Hepatocyte (in vitro differentiated cells): ENCODE results near the gene DAB2.

Experiments
- CTCF ChIP-seq: fragments of 200-600 bp; sonication (generic); IDR thresholded peaks from 2 replicates; pipeline ENCODE4 v1.5.1; 2016; ENCODE audit warnings: antibody characterized with exemption, mild to moderate bottlenecking; ENCODE audit not compliant: poor library complexity
- EZH2 ChIP-seq: fragments of 200-600 bp; sonication (generic); IDR thresholded peaks from 2 replicates; pipeline ENCODE4 v1.6.1; 2016; ENCODE audit warnings: antibody characterized with exemption, mild to moderate bottlenecking, borderline replicate concordance
- EZH2phosphoT487 ChIP-seq: fragments of 200-600 bp; sonication (generic); IDR thresholded peaks from one replicate; pipeline ENCODE4 v1.6.1; 2018; ENCODE audit warnings: antibody characterized with exemption, mild to moderate bottlenecking, low read depth, moderate library complexity; ENCODE audit not compliant: unreplicated experiment, severe bottlenecking

- TF ChIP-seq EZH2phosphoT487, result no peak
- no peak for TF ChIP-seq CTCF
- TF ChIP-seq EZH2, result no peak
Observed at GRCh38 chr5:39465843-39466242, 41.1 kb upstream of the DAB2 start.
